T1000 (cell line): Measurements from ENCODE around the gene DYNLL2.
"Not testable (repeated sequence)": the region's sequence is repeated elsewhere in the genome, so short reads cannot be mapped to it uniquely, and the experiment has no call there.

Experiments used
- DNase-seq: peaks from one replicate; lab custom pipeline; 2025; ENCODE audit warnings: mixed read lengths; lab: John Stamatoyannopoulos, UW

The DYNLL2 gene

GRCh38 chr17:58082870-58083490 is at the start of gene DYNLL2:
TSS of gene DYNLL2 (plus strand) at chr17:58083419. CDS start at chr17:58087091, 3,672 bp downstream.
- peak; percentile 86 for DNase-seq

- DNase-seq, result no peak
Measured at GRCh38 chr17:58039975-58040374, 43.2 kb upstream of the DYNLL2 start.

GRCh38 chr17:58040386-58040785 is 42.8 kb upstream of the DYNLL2 start:
- no peak for DNase-seq

GRCh38 chr17:58041161-58041560 is 42.1 kb upstream of the DYNLL2 start:
- DNase-seq, result no peak

- DNase-seq, result no peak
Measured at GRCh38 chr17:58043221-58044181, 39.7 kb upstream of the DYNLL2 start.

GRCh38 chr17:58044256-58044655 is 39.0 kb upstream of the DYNLL2 start:
- not testable (repeated sequence) for DNase-seq

- DNase-seq, result no peak
Measured at GRCh38 chr17:58046239-58047094, 36.8 kb upstream of the DYNLL2 start.

GRCh38 chr17:58047376-58048150 is 35.7 kb upstream of the DYNLL2 start:
- DNase-seq, result no peak

- DNase-seq, result no peak
Measured at GRCh38 chr17:58049533-58049932, 33.7 kb upstream of the DYNLL2 start.

- no peak for DNase-seq
Measured at GRCh38 chr17:58050966-58051365, 32.3 kb upstream of the DYNLL2 start.

GRCh38 chr17:58051468-58051867 is 31.8 kb upstream of the DYNLL2 start:
- no peak for DNase-seq

- DNase-seq, result no peak
Measured at GRCh38 chr17:58052407-58052806, 30.8 kb upstream of the DYNLL2 start.

- no peak for DNase-seq
Measured at GRCh38 chr17:58052945-58053715, 30.1 kb upstream of the DYNLL2 start.

- DNase-seq, result no peak
Measured at GRCh38 chr17:58054641-58055040, 28.6 kb upstream of the DYNLL2 start.

GRCh38 chr17:58056476-58056875 is 26.7 kb upstream of the DYNLL2 start:
- DNase-seq, result no peak

GRCh38 chr17:58059141-58059540 is 24.1 kb upstream of the DYNLL2 start:
- no peak for DNase-seq

- DNase-seq, result no peak
Measured at GRCh38 chr17:58060596-58061191, 22.5 kb upstream of the DYNLL2 start.

GRCh38 chr17:58061672-58062071 is 21.5 kb upstream of the DYNLL2 start:
- no peak for DNase-seq

- DNase-seq, result no peak
Measured at GRCh38 chr17:58065238-58065637, 18.0 kb upstream of the DYNLL2 start.

- no peak for DNase-seq
Measured at GRCh38 chr17:58066401-58066800, 16.8 kb upstream of the DYNLL2 start.
